Adrenal gland (tissue), 12 donors: ENCODE results near the gene PDK1. TPM values are rescaled to one million over a fixed set of nuclear protein-coding genes. Genes with fewer than 3 reads are reported as not detected.

Source experiments
- DNase-seq, 7 donors: peaks; one replicate each; pipeline ENCODE4 v3.0.0-alpha.2; 2019 to 2020
- H3K27ac ChIP-seq, 5 donors: fragments of 200-600 bp; sonication (generic) in 4 of 5; 1 replicate in 3 of 5; 2 replicates in 2 of 5; pipeline versions ENCODE4 v1.5.1 to v1.8.0; 2016 to 2020; ENCODE audit warnings: mild to moderate bottlenecking in 1 of 5
- H3K27me3 ChIP-seq: fragments of 200-600 bp; 2 replicates; pipeline ENCODE4 v1.8.0; 2021
- H3K36me3 ChIP-seq, 2 donors: fragments of 200-600 bp; replicated peaks in 1 of 2; 1 replicate in 1 of 2; 2 replicates in 1 of 2; pipeline versions ENCODE4 v1.5.1 to v1.8.0; 2018 to 2022
- H3K4me1 ChIP-seq, 2 donors: fragments of 200-600 bp; replicated peaks in 1 of 2; 1 replicate in 1 of 2; 2 replicates in 1 of 2; pipeline versions ENCODE4 v1.5.1 to v1.8.0; 2018 to 2021
- H3K4me3 ChIP-seq, 4 donors: fragments of 200-600 bp; sonication (generic) in 3 of 4; one replicate each; pipeline ENCODE4 v1.5.1; 2016 to 2018
- H3K9me3 ChIP-seq, 3 donors: fragments of 200-600 bp; sonication (generic) in 1 of 3; replicated peaks in 1 of 3; 1 replicate in 2 of 3; 2 replicates in 1 of 3; pipeline versions ENCODE4 v1.5.1 to v1.8.0; 2016 to 2021
- POLR2A ChIP-seq, 2 donors: fragments of 450-650 bp; IDR thresholded peaks; one replicate each; pipeline ENCODE4 v1.6.1; 2017; ENCODE audit warnings: antibody characterized with exemption in 2 of 2, mild to moderate bottlenecking in 2 of 2, moderate library complexity in 1 of 2
- WGBS, 4 donors: extraction: QIAGEN DNeasy Blood & Tissue Kit in 2 of 4; methylation state at CpG; one replicate each; pipeline versions ENCODE4 v1.1.5 to v1.1.7; 2013 to 2017; 5-methylcytosine and 5-hydroxymethylcytosine counted together
- intact Hi-C, 2 donors: fragments of 100-400 bp; cut with DNase I; formaldehyde crosslinking; loops; one replicate each; pipeline versions ENCODE4 v1.14.1 to v1.15.0; 2022 to 2023
- polyA plus RNA-seq, 3 donors: library from polyadenylated mRNA; stranded (reverse); fragments of 200-250 nt in 2 of 3; fragments of 350-450 nt in 1 of 3; fragmentation: Illumina TruSeq in 1 of 3; extraction: RNeasy Lipid Tissue Mini Kit (QIAGEN cat#74804) in 1 of 3; gene quantifications; one replicate each; pipeline ENCODE4 v1.2.3, GENCODE V29; 2013 to 2014
- total RNA-seq, 9 donors: library from RNA; depleted of rRNA in 4 of 9; stranded (reverse); fragments of >200 nt in 4 of 9; fragments of 120-200 nt in 1 of 9; fragmentation: NEBNext Ultra II Directional in 1 of 9; extraction: Animal tissue kit (Norgen Biotek cat#: 25700) in 1 of 9; gene quantifications; one replicate each; pipeline versions ENCODE4 v1.1.0 to v1.2.4, GENCODE V29; 2013 to 2023
- TF ChIP-seq, protein P1 (sequence below), 6 experiments: fragments of 450-650 bp in 4 of 6; fragments of 200-600 bp in 2 of 6; sonication (generic) in 1 of 6; IDR thresholded peaks; 1 replicate in 5 of 6; 2 replicates in 1 of 6; pipeline versions ENCODE4 v1.5.1 to v1.8.0; 2016 to 2021; ENCODE audit warnings: antibody characterized with exemption in 6 of 6, mild to moderate bottlenecking in 2 of 6, moderate library complexity in 1 of 6
- donor health status: healthy with polysubstance abuse.
- donor health status: Bipolar disorder and iron deficiency.
- donor health status: DM: yes; HTN: yes; CAD: no.
- donor health status: DM: no; HTN: no; CAD: no.
- donor health status: DM: no; HTN: no; CAD: no.
- donor health status: DM: yes; HTN: yes; CAD: no.

PDK1 gene
- total and polyA plus RNA-seq, 12 donors: 3.6 to 112 (median 20.3) TPM

DNA sequence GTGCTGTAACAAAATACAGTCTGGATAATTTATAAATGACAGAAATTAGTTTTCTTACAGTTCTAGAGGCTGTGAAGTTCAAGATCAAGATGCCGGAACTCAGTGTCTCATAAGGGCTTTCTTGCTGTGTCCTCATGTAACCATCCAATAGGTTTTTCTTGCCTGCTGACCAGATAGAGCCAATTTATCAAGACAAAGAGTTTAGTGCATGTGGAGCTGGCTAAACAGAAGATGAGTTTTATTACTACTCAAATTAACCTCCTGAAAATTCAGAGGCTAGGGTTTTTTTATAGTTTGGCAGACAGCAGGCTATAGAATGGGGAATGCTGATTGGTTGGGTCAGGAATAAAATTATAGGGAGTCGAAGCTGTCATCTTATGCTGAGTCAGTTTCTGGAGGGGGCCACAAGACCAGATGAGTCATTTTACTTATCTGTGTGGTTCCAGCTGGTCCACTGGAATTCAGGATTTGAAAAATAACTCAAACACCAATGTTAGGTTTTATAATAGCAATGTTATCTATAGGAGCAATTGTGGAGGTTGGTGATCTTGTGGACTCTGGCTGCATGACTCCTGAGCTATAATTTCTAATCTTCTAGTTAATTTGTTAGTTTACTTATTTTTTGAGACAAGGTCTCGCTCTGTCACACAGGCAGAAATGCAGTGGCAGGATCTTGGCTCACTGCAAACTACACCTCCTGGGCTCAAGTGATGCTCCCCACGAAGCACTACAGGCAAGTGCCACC, 3.2 kb upstream of the PDK1 start:
- TF ChIP-seq, protein P1, sequence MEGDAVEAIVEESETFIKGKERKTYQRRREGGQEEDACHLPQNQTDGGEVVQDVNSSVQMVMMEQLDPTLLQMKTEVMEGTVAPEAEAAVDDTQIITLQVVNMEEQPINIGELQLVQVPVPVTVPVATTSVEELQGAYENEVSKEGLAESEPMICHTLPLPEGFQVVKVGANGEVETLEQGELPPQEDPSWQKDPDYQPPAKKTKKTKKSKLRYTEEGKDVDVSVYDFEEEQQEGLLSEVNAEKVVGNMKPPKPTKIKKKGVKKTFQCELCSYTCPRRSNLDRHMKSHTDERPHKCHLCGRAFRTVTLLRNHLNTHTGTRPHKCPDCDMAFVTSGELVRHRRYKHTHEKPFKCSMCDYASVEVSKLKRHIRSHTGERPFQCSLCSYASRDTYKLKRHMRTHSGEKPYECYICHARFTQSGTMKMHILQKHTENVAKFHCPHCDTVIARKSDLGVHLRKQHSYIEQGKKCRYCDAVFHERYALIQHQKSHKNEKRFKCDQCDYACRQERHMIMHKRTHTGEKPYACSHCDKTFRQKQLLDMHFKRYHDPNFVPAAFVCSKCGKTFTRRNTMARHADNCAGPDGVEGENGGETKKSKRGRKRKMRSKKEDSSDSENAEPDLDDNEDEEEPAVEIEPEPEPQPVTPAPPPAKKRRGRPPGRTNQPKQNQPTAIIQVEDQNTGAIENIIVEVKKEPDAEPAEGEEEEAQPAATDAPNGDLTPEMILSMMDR (IDR thresholded peaks at IDR 0.05): no peak
- no peak for TF ChIP-seq POLR2A (IDR thresholded peaks at IDR 0.05)
- H3K27me3 ChIP-seq: no peaks in the 10 kb centered on the region
- H3K36me3 ChIP-seq: no peaks in the 10 kb centered on the region
- intact Hi-C loops: no loop called here
- no peaks in the 10 kb centered on the region for H3K9me3 ChIP-seq
- H3K4me3 ChIP-seq: no peak overlapping the region
- peaks cover 8 to 11% of the 10 kb centered on the region in 2 donors for H3K4me1 ChIP-seq
- 72 to 85% (median 77%) methylated on average over 4 of the region's 4 CpGs for WGBS, 4 donors
- H3K27ac ChIP-seq: peak overlapping the region in 1 of 5 donors; percentile 88
- peak in 3 of 7 donors; percentile 20 to 56 (median 43) for DNase-seq

DNA sequence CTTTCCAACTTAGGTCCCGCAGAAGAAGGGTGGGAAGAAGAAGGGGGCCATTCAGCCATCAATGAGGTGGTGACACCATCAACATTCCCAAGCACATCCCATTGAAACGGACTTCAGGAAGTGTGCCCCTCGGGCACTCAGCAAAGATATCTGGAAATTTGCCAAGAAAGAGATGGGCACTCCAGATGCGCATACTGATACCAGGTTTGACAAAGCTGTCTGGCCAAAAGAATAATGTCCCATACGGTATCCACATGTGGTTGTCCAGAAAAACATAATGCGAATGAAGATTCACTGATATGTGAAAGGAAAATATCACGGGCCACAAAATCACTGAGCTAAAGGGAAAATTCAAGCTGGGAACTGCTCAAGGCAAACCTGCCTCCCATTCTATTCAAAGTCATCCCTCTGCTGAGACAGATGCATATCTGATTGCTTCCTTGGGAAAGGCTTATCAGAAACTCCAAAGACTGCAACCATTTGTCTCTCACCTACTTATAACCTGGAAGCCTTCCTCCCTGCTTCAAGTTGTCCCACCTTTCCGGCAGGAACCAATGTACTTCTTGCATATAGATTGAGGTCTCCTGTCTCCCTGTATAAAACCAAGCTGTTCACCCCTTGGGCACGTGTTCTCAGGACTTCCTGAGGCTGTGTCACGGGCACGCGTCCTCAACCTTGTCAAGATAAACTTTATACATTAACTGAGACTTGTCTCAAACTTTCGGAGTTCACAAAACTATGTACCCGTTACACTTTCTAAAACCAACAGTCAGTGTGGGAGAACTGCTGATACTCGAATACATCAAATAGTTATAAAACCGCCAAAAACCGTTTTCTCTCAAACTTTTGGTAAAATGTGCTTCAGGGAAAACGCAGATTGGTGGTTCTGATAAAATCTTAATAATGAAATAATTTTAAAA, 1.3 kb upstream of the PDK1 start:
- intact Hi-C loops: no loop called here
- WGBS, 4 donors: 38 to 41% (median 39%) methylated on average over 18 of the region's 18 CpGs
- Histone ChIP-seq H3K4me1 (peaks cover 11 to 16% of the 10 kb centered on the region in 2 donors), H3K36me3 (no peaks in the 10 kb centered on the region), H3K4me3 (peak overlapping the region in 2 of 4 donors; percentile 65 to 92), H3K9me3 (no peaks in the 10 kb centered on the region), H3K27ac (peak overlapping the region in 4 of 5 donors; percentile 88 to 99 (median 94)), H3K27me3 (no peaks in the 10 kb centered on the region)
- TF ChIP-seq, protein P1 (IDR thresholded peaks at IDR 0.05): no peak
- peak in 5 of 7 donors; percentile 17 to 43 (median 35) for DNase-seq

DNA sequence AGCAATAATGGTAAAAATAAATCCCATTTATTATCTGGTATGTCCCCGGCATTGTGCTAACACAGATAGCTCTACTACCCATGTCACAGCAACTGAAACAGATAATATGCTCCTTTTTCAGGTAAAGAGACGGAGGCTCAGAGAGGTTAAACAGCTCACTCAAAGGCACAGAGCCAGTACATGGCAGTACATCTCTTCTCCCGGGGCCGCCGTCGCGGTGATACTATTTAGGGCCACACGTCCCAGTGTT, 693 bp upstream of the PDK1 start:
- peak overlapping the region in 3 of 4 donors; percentile 65 to 92 (median 73) for H3K4me3 ChIP-seq
- peaks cover 11 to 16% of the 10 kb centered on the region in 2 donors for H3K4me1 ChIP-seq
- no peaks in the 10 kb centered on the region for H3K27me3 ChIP-seq
- H3K36me3 ChIP-seq: no peaks in the 10 kb centered on the region
- peak overlapping the region; percentile 79 to 99 (median 91) for H3K27ac ChIP-seq
- no peak for TF ChIP-seq POLR2A (IDR thresholded peaks at IDR 0.05)
- TF ChIP-seq, protein P1 (IDR thresholded peaks at IDR 0.05): peak in 1 of 6 experiments; percentile 24
- intact Hi-C loops: no loop called here
- no peaks in the 10 kb centered on the region for H3K9me3 ChIP-seq
- no peak for DNase-seq
- 3 to 7% (median 5%) methylated on average over 8 of the region's 8 CpGs for WGBS, 4 donors

DNA sequence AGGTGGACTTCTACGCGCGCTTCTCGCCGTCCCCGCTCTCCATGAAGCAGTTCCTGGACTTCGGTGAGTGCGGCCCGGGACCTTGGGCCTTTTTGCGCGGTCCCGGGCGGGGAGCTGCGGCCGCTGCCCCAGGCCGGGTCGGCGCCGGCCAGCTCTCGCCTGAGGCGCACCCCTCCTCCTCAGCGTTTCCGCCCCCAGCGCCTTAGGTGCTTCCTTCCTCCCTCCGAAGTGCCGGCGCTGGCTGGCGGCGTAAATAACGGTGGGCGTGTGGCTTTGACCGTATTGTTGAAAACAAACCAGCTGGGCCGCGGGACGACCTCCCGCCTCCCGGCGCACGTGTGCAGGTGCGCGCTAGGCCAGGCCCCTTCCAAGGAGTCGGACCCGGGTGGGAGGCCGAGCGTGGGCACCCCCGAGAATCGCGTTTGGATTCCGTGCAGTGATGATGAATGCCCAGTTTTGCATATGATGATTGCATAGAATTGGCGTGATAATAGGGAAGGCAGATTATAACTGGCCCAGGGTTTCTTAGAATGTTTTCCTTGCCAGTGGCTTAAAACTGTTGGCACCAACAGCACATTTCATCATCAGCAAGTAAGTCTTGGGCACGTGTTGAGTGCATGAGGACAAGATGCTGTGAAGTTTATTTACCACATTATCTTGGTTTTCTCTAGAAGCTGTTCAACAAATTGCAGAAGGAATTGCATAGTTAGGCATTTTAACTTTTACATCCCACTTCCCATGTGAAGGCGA, 569 bp downstream of the PDK1 start:
- WGBS, 4 donors: 1 to 8% (median 3%) methylated on average over 12 to 52 of the region's 52 CpGs
- Histone ChIP-seq H3K4me3 (peak overlapping the region; percentile 2 to 92 (median 69)), H3K36me3 (no peaks in the 10 kb centered on the region), H3K27me3 (no peaks in the 10 kb centered on the region), H3K9me3 (no peaks in the 10 kb centered on the region), H3K4me1 (peaks cover 11 to 16% of the 10 kb centered on the region in 2 donors), H3K27ac (peak overlapping the region; percentile 79 to 99 (median 91))
- TF ChIP-seq POLR2A (IDR thresholded peaks at IDR 0.05): no peak
- TF ChIP-seq, protein P1 (IDR thresholded peaks at IDR 0.05): no peak
- peak; percentile 40 to 70 (median 65) for DNase-seq
- intact Hi-C loops: no loop called here
